GM12878 (cell line): ENCODE results near the gene MAN1B1. TPM values are rescaled to one million over a fixed set of nuclear protein-coding genes. Genes with fewer than 3 reads are reported as not detected.

Experiments used
- ATAC-seq: fragments of 200-7000 bp; cut with Tn5 transposase; 3 replicates; pipeline ENCODE4 v1.9.1; 2020; ENCODE audit warnings: mild to moderate bottlenecking, moderate library complexity
- BruUV-seq: library from RNA; stranded (reverse); fragments of 400-500 nt; replicated peaks from 2 replicates; lab custom pipeline; 2021; lab: Mats Ljungman, UMichigan
- CTCF ChIA-PET: fragments of 300-600 bp; sonication (Branson Sonifier 250); formaldehyde crosslinking; extraction: SDS; loops from one replicate; lab custom pipeline; 2021; ENCODE audit warnings: inconsistent platforms; lab: Yijun Ruan, JAX
- POLR2A ChIA-PET: fragments of 350-600 bp; formaldehyde crosslinking; extraction: SDS; loops from one replicate; lab custom pipeline; 2021; ENCODE audit warnings: inconsistent platforms; lab: Charles Lee
- RAD21 ChIA-PET: fragments of 300-600 bp; sonication (Branson Sonifier 250); formaldehyde crosslinking; loops from one replicate; lab custom pipeline; 2023; ENCODE audit warnings: antibody characterized with exemption; ENCODE audit not compliant: unreplicated experiment; lab: Charles Lee
- SMC1A ChIA-PET: fragments of 300-600 bp; sonication (Branson Sonifier 250); formaldehyde crosslinking; loops from one replicate; lab custom pipeline; 2023; ENCODE audit not compliant: unreplicated experiment, uncharacterized antibody; lab: Charles Lee
- DNase-seq: peaks from one replicate; pipeline ENCODE4 v3.0.0-alpha.2; 2011; ENCODE audit warnings: low read depth, low spot score
- FAIRE-seq: peaks from 3 replicates; lab custom pipeline; 2011; peaks lifted over from hg19 to GRCh38; lab: Jason Lieb, UNC
- H2AFZ ChIP-seq: 2 replicates; pipeline ENCODE4 v1.6.0; 2011; ENCODE audit warnings: low read depth, low read length, control low read depth; ENCODE audit not compliant: control insufficient read depth
- H3K27ac ChIP-seq: 2 replicates; pipeline ENCODE4 v1.5.1; 2011; ENCODE audit warnings: control low read depth; ENCODE audit not compliant: control insufficient read depth, insufficient read depth
- H3K27me3 ChIP-seq, 2 experiments: replicated peaks in 1 of 2; 2 replicates each; pipeline versions ENCODE4 v1.6.0 to v1.6.1; 2011; ENCODE audit warnings: low read length in 1 of 2; ENCODE audit not compliant: control insufficient read depth in 2 of 2, insufficient read depth in 2 of 2
- H3K36me3 ChIP-seq, 2 experiments: 2 replicates each; pipeline ENCODE4 v1.5.1; 2011; ENCODE audit warnings: low read length in 1 of 2; ENCODE audit not compliant: control insufficient read depth in 2 of 2, insufficient read depth in 2 of 2
- H3K4me1 ChIP-seq: 2 replicates; pipeline ENCODE4 v1.6.1; 2011; ENCODE audit warnings: mild to moderate bottlenecking, low read length, moderate library complexity, mixed read lengths; ENCODE audit not compliant: control insufficient read depth, insufficient read depth
- H3K4me2 ChIP-seq: 2 replicates; pipeline ENCODE4 v1.6.0; 2011; ENCODE audit warnings: control low read depth; ENCODE audit not compliant: control insufficient read depth, insufficient read depth
- H3K4me3 ChIP-seq: fragments of 200-600 bp; sonication (generic); 2 replicates; pipeline ENCODE4 v1.5.1; 2016
- H3K79me2 ChIP-seq: 2 replicates; pipeline ENCODE4 v1.6.0; 2011; ENCODE audit warnings: low read length; ENCODE audit not compliant: control insufficient read depth, insufficient read depth
- H3K9ac ChIP-seq: 2 replicates; pipeline ENCODE4 v1.8.0; 2011; ENCODE audit warnings: low read length, control low read depth, mixed read lengths; ENCODE audit not compliant: control insufficient read depth, insufficient read depth
- H3K9me3 ChIP-seq: replicated peaks from 3 replicates; pipeline ENCODE4 v1.5.1; 2011; ENCODE audit warnings: mild to moderate bottlenecking, low read length; ENCODE audit not compliant: control insufficient read depth, insufficient read depth
- H4K20me1 ChIP-seq: 2 replicates; pipeline ENCODE4 v1.6.0; 2011; ENCODE audit not compliant: control insufficient read depth, insufficient read depth
- ASH2L ChIP-seq: fragments of 300-600, 200-600 bp; sonication (generic); IDR thresholded peaks from 2 replicates; pipeline ENCODE4 v1.6.1; 2017; ENCODE audit warnings: low read depth, mild to moderate bottlenecking, borderline replicate concordance
- POLR2A ChIP-seq: IDR thresholded peaks from 2 replicates; pipeline ENCODE4 v1.6.1; 2011; ENCODE audit warnings: low read depth, mild to moderate bottlenecking, low read length
- POLR2AphosphoS5 ChIP-seq: IDR thresholded peaks from 2 replicates; pipeline ENCODE4 v1.6.1; 2011; ENCODE audit warnings: mild to moderate bottlenecking, low read length, inconsistent platforms
- ZNF384 ChIP-seq: IDR thresholded peaks from 2 replicates; pipeline ENCODE4 v1.6.1; 2012; ENCODE audit warnings: low read depth, mild to moderate bottlenecking, low read length, improper control_type of control experiment, borderline replicate concordance
- ZZZ3 ChIP-seq: IDR thresholded peaks from 2 replicates; pipeline ENCODE4 v1.6.1; 2011; ENCODE audit warnings: low read depth; ENCODE audit not compliant: control insufficient read depth, insufficient read length
- WGBS: methylation state at CpG from one replicate; pipeline ENCODE4 v1.1.6; 2016; ENCODE audit warnings: low lambda C conversion rate; ENCODE audit not compliant: insufficient replicate concordance, insufficient coverage; ENCODE audit errors: missing lambda C conversion rate; 5-methylcytosine and 5-hydroxymethylcytosine counted together
- in situ Hi-C: fragments of 300-500 bp; cut with MboI; formaldehyde crosslinking; loops from 9 replicates; pipeline ENCODE4 v1.14.3; 2018; ENCODE audit warnings: mixed read lengths
- intact Hi-C: fragments of 100-400 bp; cut with micrococcal nuclease; formaldehyde crosslinking; loops from one replicate; pipeline ENCODE4 v1.14.2; 2022; ENCODE audit not compliant: unreplicated experiment
- polyA plus RNA-seq, 11 experiments: library from polyadenylated mRNA; depleted of rRNA in 4 of 11; unstranded in 6 of 11; stranded (reverse) in 5 of 11; fragments of >200 nt; fragmentation: Nextera tagmentation in 4 of 11; fragmentation: Illumina TruSeq in 1 of 11; extraction: Ambion mirVana in 4 of 11; extraction: Trizol in 1 of 11; gene quantifications; 1 replicate in 1 of 11; 2 replicates in 10 of 11; pipeline versions ENCODE4 v1.2.1 to v1.2.3, GENCODE V29; 2011 to 2016; ENCODE audit warnings: inconsistent platforms in 2 of 11, missing spikeins in 2 of 11, low read depth in 1 of 11
- total RNA-seq, 4 experiments: library from RNA; depleted of rRNA in 3 of 4; stranded (reverse); fragments of >200 nt in 3 of 4; fragmentation: Illumina TruSeq in 1 of 4; extraction: Trizol in 1 of 4; gene quantifications; 2 replicates each; pipeline versions ENCODE4 v1.2.1 to v1.2.3, GENCODE V29; 2013 to 2021

MAN1B1 gene
- total and polyA plus RNA-seq, 10 of the 15 experiments (the other 5 are each of a cell fraction or from before 2014, with no cell fraction given), result 0.71 to 34.1 (median 22.7) TPM

GRCh38 chr9:137109250-137110146, 22.7 kb downstream of the MAN1B1 start:
- Histone ChIP-seq H3K27ac (no peak overlapping the region), H3K4me3 (no peak overlapping the region), H3K4me2 (no peak overlapping the region), H3K9ac (no peak overlapping the region), H3K27me3 (no peaks in the 10 kb centered on the region), H3K36me3 (peaks cover 7 to 51% of the 10 kb centered on the region in 2 experiments), H3K4me1 (no peaks in the 10 kb centered on the region), H3K9me3 (no peaks in the 10 kb centered on the region), H3K79me2 (peaks cover 2% of the 10 kb centered on the region), H2AFZ (no peak overlapping the region), H4K20me1 (no peaks in the 10 kb centered on the region; the same call in 1 of the 2 replicates)
- no TSS peak for BruUV-seq
- no peak for ATAC-seq
- DNase-seq, result no peak
- WGBS, result 83% methylated on average over 34 of the region's 34 CpGs
- RAD21 ChIA-PET, result interaction anchor here (0.5 kb wide), 1 partner anchor 9 kb away, joined by 3 read pairs; no protein-coding TSS in a partner anchor
- no peak for TF ChIP-seq ZZZ3
- no peak for TF ChIP-seq ASH2L
- no peak for TF ChIP-seq ZNF384
- peak; percentile 31; the same call in 1 of the 2 replicates for TF ChIP-seq POLR2AphosphoS5
- peak; percentile 56; the same call in 1 of the 2 replicates for TF ChIP-seq POLR2A
- CTCF ChIA-PET, result interaction anchor here (1.1 kb wide), 1 partner anchor 41 kb away, joined by 3 read pairs; no protein-coding TSS in a partner anchor
- in situ Hi-C loops, result no loop called here
- no peak for FAIRE-seq
- SMC1A ChIA-PET, result no interaction called here
- POLR2A ChIA-PET, result interaction anchor here (1.1 kb wide), 1 partner anchor 14 kb away, joined by 4 read pairs; no protein-coding TSS in a partner anchor
- intact Hi-C loops, result no loop called here
